WTC11 (cell line): Measurements from ENCODE around the gene SERPINH1. TPM values are rescaled to one million over a fixed set of nuclear protein-coding genes. Genes with fewer than 3 reads are reported as not detected.
A peak's percentile ranks its signal among the peaks of the same experiment; 100 is the strongest.

Experiments
- ATAC-seq: fragments of 200-7000 bp; cut with Tn5 transposase; 2 replicates; pipeline ENCODE4 v1.10.0; 2021; ENCODE audit warnings: mild to moderate bottlenecking, moderate library complexity
- CTCF ChIA-PET: fragments of 300-600 bp; sonication (Branson Sonifier 250); formaldehyde crosslinking; loops from one replicate; lab custom pipeline; 2021; ENCODE audit warnings: antibody characterized with exemption; lab: Charles Lee
- POLR2A ChIA-PET: fragments of 350-600 bp; sonication (Branson Sonifier 250); formaldehyde crosslinking; loops from one replicate; lab custom pipeline; 2021; ENCODE audit warnings: antibody characterized with exemption; lab: Charles Lee
- DNase-seq: peaks from one replicate; pipeline ENCODE4 v3.0.0; 2021; ENCODE audit warnings: low spot score
- H3K27ac Mint-ChIP-seq: 2 replicates; pipeline ENCODE4 v1.8.0; 2021; ENCODE audit warnings: mixed read lengths
- H3K27me3 Mint-ChIP-seq: 2 replicates; pipeline ENCODE4 v1.8.0; 2021; ENCODE audit warnings: low read depth, mild to moderate bottlenecking, moderate library complexity, mixed read lengths
- H3K36me3 Mint-ChIP-seq: 2 replicates; pipeline ENCODE4 v1.8.0; 2021; ENCODE audit warnings: mixed read lengths
- H3K4me1 Mint-ChIP-seq: 2 replicates; pipeline ENCODE4 v1.8.0; 2022; ENCODE audit warnings: mixed read lengths
- H3K4me3 Mint-ChIP-seq: 2 replicates; pipeline ENCODE4 v1.8.0; 2021; ENCODE audit warnings: mild to moderate bottlenecking, moderate library complexity, mixed read lengths
- H3K9me3 Mint-ChIP-seq: 2 replicates; pipeline ENCODE4 v1.8.0; 2021; ENCODE audit warnings: mixed read lengths
- ELF4 ChIP-seq: sonication (generic); formaldehyde crosslinking; IDR thresholded peaks from 2 replicates; pipeline ENCODE4 v1.8.1; 2022; ENCODE audit warnings: low read depth, mild to moderate bottlenecking, moderate library complexity, missing genetic modification reagents
- ETV6 ChIP-seq: sonication (generic); formaldehyde crosslinking; IDR thresholded peaks from 2 replicates; pipeline ENCODE4 v1.8.1; 2022; ENCODE audit warnings: mild to moderate bottlenecking, missing genetic modification reagents
- GABPB1 ChIP-seq: sonication (generic); formaldehyde crosslinking; IDR thresholded peaks from 2 replicates; pipeline ENCODE4 v1.8.1; 2023; ENCODE audit warnings: mild to moderate bottlenecking, missing genetic modification reagents
- GTF2I ChIP-seq: fragments of 250-450 bp; sonication (Bioruptor Pico); conservative IDR thresholded peaks from 2 replicates; pipeline ENCODE4 v1.4.0; 2021; ENCODE audit warnings: mild to moderate bottlenecking
- HMGA2 ChIP-seq: fragments of 250-450 bp; sonication (Bioruptor Pico); IDR thresholded peaks from 2 replicates; pipeline ENCODE4 v1.4.0; 2021; ENCODE audit warnings: mild to moderate bottlenecking, moderate library complexity
- NFE2L1 ChIP-seq: sonication (generic); formaldehyde crosslinking; IDR thresholded peaks from 2 replicates; pipeline ENCODE4 v1.8.1; 2023; ENCODE audit warnings: missing genetic modification reagents
- NR1H2 ChIP-seq: sonication (generic); formaldehyde crosslinking; IDR thresholded peaks from 2 replicates; pipeline ENCODE4 v1.9.0; 2021; ENCODE audit warnings: mild to moderate bottlenecking, moderate library complexity, missing genetic modification reagents
- RELA ChIP-seq: sonication (generic); formaldehyde crosslinking; IDR thresholded peaks from 2 replicates; pipeline ENCODE4 v1.8.1; 2022; ENCODE audit warnings: missing genetic modification reagents, mild to moderate bottlenecking, borderline replicate concordance
- RORB ChIP-seq: fragments of 250-450 bp; sonication (Bioruptor Pico); IDR thresholded peaks from 2 replicates; pipeline ENCODE4 v1.9.0; 2021; ENCODE audit warnings: mild to moderate bottlenecking
- TP53 ChIP-seq: sonication (generic); formaldehyde crosslinking; IDR thresholded peaks from 2 replicates; pipeline ENCODE4 v1.8.1; 2023; ENCODE audit warnings: mild to moderate bottlenecking, missing genetic modification reagents
- USF2 ChIP-seq: sonication (generic); formaldehyde crosslinking; IDR thresholded peaks from 2 replicates; pipeline ENCODE4 v1.8.1; 2023; ENCODE audit warnings: mild to moderate bottlenecking, missing genetic modification reagents, moderate library complexity
- ZMAT4 ChIP-seq: fragments of 250-450 bp; sonication (Bioruptor Pico); IDR thresholded peaks from 2 replicates; pipeline ENCODE4 v1.9.0; 2021; ENCODE audit warnings: mild to moderate bottlenecking
- ZNF121 ChIP-seq: sonication (generic); formaldehyde crosslinking; IDR thresholded peaks from 2 replicates; pipeline ENCODE4 v1.8.0; 2023; ENCODE audit warnings: missing genetic modification reagents
- ZNF263 ChIP-seq: sonication (generic); formaldehyde crosslinking; IDR thresholded peaks from 2 replicates; pipeline ENCODE4 v1.8.1; 2022; ENCODE audit warnings: low read depth, mild to moderate bottlenecking, moderate library complexity, missing genetic modification reagents
- ZNF512 ChIP-seq: sonication (generic); formaldehyde crosslinking; IDR thresholded peaks from 2 replicates; pipeline ENCODE4 v1.8.1; 2022; ENCODE audit warnings: missing genetic modification reagents, borderline replicate concordance
- ZNF532 ChIP-seq: fragments of 250-450 bp; sonication (Bioruptor Pico); IDR thresholded peaks from 2 replicates; pipeline ENCODE4 v1.9.0; 2021; ENCODE audit warnings: mild to moderate bottlenecking, borderline replicate concordance
- ZSCAN18 ChIP-seq: fragments of 250-450 bp; sonication (Bioruptor Pico); IDR thresholded peaks from 2 replicates; pipeline ENCODE4 v2.1.2; 2022; ENCODE audit warnings: mild to moderate bottlenecking, moderate library complexity
- total RNA-seq: library from RNA; stranded (reverse); gene quantifications from 3 replicates; pipeline ENCODE4 v1.2.3, GENCODE V29; 2021

Gene SERPINH1
- total RNA-seq, 1 experiment from 2014 or later = 411 TPM

GRCh38 chr11:75553182-75553581 lies 8.9 kb upstream of the SERPINH1 start:
- H3K9me3 Mint-ChIP-seq = peaks cover 5% of the 10 kb centered on the region
- ChIA-PET POLR2A (interaction anchor here (1.1 to 2.5 kb wide), 4 partner anchors 10 to 21 kb away, joined by 3 to 35 read pairs (median 28); no protein-coding TSS in a partner anchor), CTCF (interaction anchor here (0.8 to 3.2 kb wide), 8 partner anchors 9 to 102 kb away, joined by 3 to 69 read pairs (median 10); partner anchors contain the start of genes GDPD5 and SERPINH1)
- peaks cover 36% of the 10 kb centered on the region for H3K4me1 Mint-ChIP-seq
- no peak for DNase-seq
- H3K36me3 Mint-ChIP-seq = no peaks in the 10 kb centered on the region; the same call in 1 of the 2 replicates
- no peak for ATAC-seq
- TF ChIP-seq ZNF121 (CRISPR knock-in tag) (peak; percentile 86; the same call in 1 of the 2 replicates), GABPB1 (no peak), RELA (CRISPR knock-in tag) (0 out of 2 replicates have a peak, but pooled peaks have one; percentile 34), USF2 (CRISPR knock-in tag) (no peak)
- H3K27ac Mint-ChIP-seq = peak overlapping the region; percentile 60; the same call in 1 of the 2 replicates
- peaks cover 6% of the 10 kb centered on the region; the same call in 1 of the 2 replicates for H3K27me3 Mint-ChIP-seq
- no peak overlapping the region for H3K4me3 Mint-ChIP-seq

- peaks cover 6% of the 10 kb centered on the region; the same call in 1 of the 2 replicates for H3K27me3 Mint-ChIP-seq
- DNase-seq = no peak
- CTCF ChIA-PET = interaction anchor here (0.8 to 3.2 kb wide), 18 partner anchors 10 to 349 kb away, joined by 3 to 69 read pairs (median 4); partner anchors contain the start of genes GDPD5 and SERPINH1
- H3K4me3 Mint-ChIP-seq = no peak overlapping the region
- POLR2A ChIA-PET = interaction anchor here (0.5 to 2.5 kb wide), 9 partner anchors 9 to 139 kb away, joined by 3 to 35 read pairs (median 4); no protein-coding TSS in a partner anchor
- no peaks in the 10 kb centered on the region; the same call in 1 of the 2 replicates for H3K36me3 Mint-ChIP-seq
- no peak for ATAC-seq
- TF ChIP-seq GABPB1 (no peak), ELF4 (CRISPR knock-in tag) (no peak), ZMAT4 (no peak), ZNF532 (CRISPR knock-in tag) (0 out of 2 replicates have a peak, but pooled peaks have one; percentile 32), ZSCAN18 (no peak), NR1H2 (CRISPR knock-in tag) (no peak), RORB (CRISPR knock-in tag) (no peak), ZNF263 (CRISPR knock-in tag) (0 out of 2 replicates have a peak, but pooled peaks have one; percentile 15), ZNF512 (CRISPR knock-in tag) (no peak), GTF2I (no peak), HMGA2 (CRISPR knock-in tag) (no peak), NFE2L1 (CRISPR knock-in tag) (no peak), ETV6 (no peak), TP53 (CRISPR knock-in tag) (no peak)
- peaks cover 43% of the 10 kb centered on the region for H3K4me1 Mint-ChIP-seq
- peak overlapping the region; percentile 96 for H3K27ac Mint-ChIP-seq
- H3K9me3 Mint-ChIP-seq = peaks cover 5% of the 10 kb centered on the region
These were observed 8.2 kb upstream of the SERPINH1 start for GRCh38 chr11:75553889-75554257.
